Measurements from ENCODE around the gene ZBTB7C.
"Not testable (repeated sequence)": the region's sequence is repeated elsewhere in the genome, so short reads cannot be mapped to it uniquely, and the experiment has no call there.

ZBTB7C gene

GRCh38 chr18:48440924-48441323 is 31.7 kb upstream of the ZBTB7C start:
- no peak overlapping the region for H3K4me3 ChIP-seq (ENCODE audit: low read depth, low read length)
- no peak for TF ChIP-seq CTCF (IDR thresholded peaks at IDR 0.05; ENCODE audit: low read depth, low read length)
- H3K4me1 ChIP-seq = peaks cover 7% of the 10 kb centered on the region
- no peak for DNase-seq
- no peaks in the 10 kb centered on the region for H3K9me3 ChIP-seq
- no peaks in the 10 kb centered on the region for H3K27me3 ChIP-seq
- no peaks in the 10 kb centered on the region for H3K36me3 ChIP-seq

GRCh38 chr18:48436907-48437306 is 27.7 kb upstream of the ZBTB7C start:
- Histone ChIP-seq H3K9me3 (no peaks in the 10 kb centered on the region), H3K36me3 (no peaks in the 10 kb centered on the region), H3K4me3 (ENCODE audit: low read depth, low read length) (no peak overlapping the region), H3K4me1 (peaks cover 6% of the 10 kb centered on the region), H3K27me3 (no peaks in the 10 kb centered on the region)
- TF ChIP-seq CTCF (IDR thresholded peaks at IDR 0.05; ENCODE audit: low read depth, low read length) = no peak
- no peak for DNase-seq

GRCh38 chr18:48434382-48434781 is 25.2 kb upstream of the ZBTB7C start:
- H3K36me3 ChIP-seq; H3K9me3 ChIP-seq; H3K4me3 ChIP-seq (ENCODE audit: low read depth, low read length); H3K27me3 ChIP-seq; H3K4me1 ChIP-seq; DNase-seq: not testable (repeated sequence)

- Histone ChIP-seq H3K4me1 (no peaks in the 10 kb centered on the region), H3K27me3 (no peaks in the 10 kb centered on the region), H3K9me3 (no peaks in the 10 kb centered on the region), H3K36me3 (no peaks in the 10 kb centered on the region), H3K4me3 (ENCODE audit: low read depth, low read length) (no peak overlapping the region)
- DNase-seq = no peak
- no peak for TF ChIP-seq CTCF (IDR thresholded peaks at IDR 0.05; ENCODE audit: low read depth, low read length)
Observed at GRCh38 chr18:48433541-48433940, 24.4 kb upstream of the ZBTB7C start.

- Histone ChIP-seq H3K27me3 (no peaks in the 10 kb centered on the region), H3K9me3 (no peaks in the 10 kb centered on the region), H3K36me3 (no peaks in the 10 kb centered on the region), H3K4me1 (no peaks in the 10 kb centered on the region), H3K4me3 (ENCODE audit: low read depth, low read length) (no peak overlapping the region)
- DNase-seq = no peak
- TF ChIP-seq CTCF (IDR thresholded peaks at IDR 0.05; ENCODE audit: low read depth, low read length) = no peak
Observed at GRCh38 chr18:48430150-48430549, 21.0 kb upstream of the ZBTB7C start.

- H3K9me3 ChIP-seq = no peaks in the 10 kb centered on the region
- H3K4me1 ChIP-seq = no peaks in the 10 kb centered on the region
- no peak for DNase-seq
- no peaks in the 10 kb centered on the region for H3K36me3 ChIP-seq
- H3K4me3 ChIP-seq (ENCODE audit: low read depth, low read length) = no peak overlapping the region
- H3K27me3 ChIP-seq = no peaks in the 10 kb centered on the region
- TF ChIP-seq CTCF (IDR thresholded peaks at IDR 0.05; ENCODE audit: low read depth, low read length) = no peak
Observed at GRCh38 chr18:48428475-48429177, 19.4 kb upstream of the ZBTB7C start.
